WI38 (cell line): ENCODE data around the gene PRR15.

Experiments
- H3K4me3 ChIP-seq: 2 replicates; pipeline ENCODE4 v1.5.1; 2011; ENCODE audit warnings: low read depth, mild to moderate bottlenecking, control low read depth, low read length
- CTCF ChIP-seq: IDR thresholded peaks from 2 replicates; pipeline ENCODE4 v1.5.1; 2012; ENCODE audit warnings: low read depth, mild to moderate bottlenecking, control low read depth, low read length

PRR15 gene

GRCh38 chr7:29569648-29570047 lies 6.0 kb downstream of the PRR15 start:
- TF ChIP-seq CTCF = no peak
- no peak overlapping the region for H3K4me3 ChIP-seq

GRCh38 chr7:29572558-29572957 lies 8.9 kb downstream of the PRR15 start:
- TF ChIP-seq CTCF = no peak

GRCh38 chr7:29573567-29573966 lies 9.9 kb downstream of the PRR15 start:
- TF ChIP-seq CTCF = no peak
- H3K4me3 ChIP-seq = no peak overlapping the region

More at GRCh38 chr7:29572558-29572957, 8.9 kb downstream of the PRR15 start:
- H3K4me3 ChIP-seq = no peak overlapping the region

GRCh38 chr7:29574659-29575058 lies 11.0 kb downstream of the PRR15 start:
- TF ChIP-seq CTCF = no peak
- no peak overlapping the region for H3K4me3 ChIP-seq

- H3K4me3 ChIP-seq = no peak overlapping the region
- no peak for TF ChIP-seq CTCF
Observed at GRCh38 chr7:29587195-29587808, 23.7 kb downstream of the PRR15 start.

- no peak for TF ChIP-seq CTCF
- H3K4me3 ChIP-seq = no peak overlapping the region
Observed at GRCh38 chr7:29588212-29588611, 24.6 kb downstream of the PRR15 start.

GRCh38 chr7:29588900-29589696 lies 25.5 kb downstream of the PRR15 start:
- peak; percentile 59 for TF ChIP-seq CTCF
- H3K4me3 ChIP-seq = no peak overlapping the region
